Activated CD4-positive, alpha-beta T cell treated with anti-CD3 and anti-CD28 coated beads, Interleukin-10, Interleukin-2, amounts not matched to agents 100 ng/mL and 50 ng/mL, durations not matched to agents 16 hours and 8 hours (primary cell): ENCODE measurements around the gene TPST2.

Experiments used
- DNase-seq: peaks from one replicate; pipeline ENCODE4 v3.0.0-alpha.2; 2020

The TPST2 gene

DNA sequence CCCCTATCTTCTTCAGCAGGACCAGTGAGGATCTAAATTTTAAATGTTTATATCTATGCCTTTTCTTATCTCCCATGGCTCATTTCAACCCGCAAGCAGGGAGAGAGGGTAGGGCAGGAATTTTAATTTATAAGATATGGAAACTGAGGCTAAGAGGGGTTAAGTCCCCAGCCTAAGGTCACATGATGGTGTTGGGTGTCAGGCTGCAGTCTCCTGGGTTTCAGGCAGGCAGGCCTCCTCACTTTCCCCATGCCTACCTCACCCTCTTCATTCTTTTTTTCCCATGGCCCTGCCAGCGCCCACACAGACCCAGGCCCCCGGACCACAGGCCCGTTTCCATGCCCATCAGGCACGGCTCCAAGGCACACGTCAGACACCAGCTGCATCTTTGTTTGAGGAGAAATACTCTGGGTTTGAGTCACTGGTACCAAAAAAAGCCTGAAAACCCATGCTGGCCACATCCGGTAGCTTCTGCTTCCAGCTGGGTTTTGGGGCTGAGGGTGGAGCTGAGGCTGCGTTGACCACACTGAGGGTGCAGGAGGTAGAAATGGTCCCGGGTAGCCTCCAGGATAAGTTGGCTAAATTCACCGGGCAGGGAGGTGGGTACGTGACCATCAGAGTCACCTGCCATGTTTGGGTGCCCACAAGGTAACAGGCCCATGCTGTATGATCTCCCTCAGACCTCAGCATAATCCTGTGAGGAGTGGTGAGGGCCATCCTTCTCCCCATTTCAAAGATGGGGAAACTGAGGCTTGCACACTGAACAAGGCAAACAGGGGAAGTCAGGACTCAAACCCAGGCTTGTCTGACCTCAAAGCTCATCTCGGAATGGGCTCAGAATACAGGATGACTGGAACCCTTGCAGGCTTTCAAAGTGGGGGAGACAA lies 20.4 kb upstream of the TPST2 start:
- peak; percentile 84 for DNase-seq

DNA sequence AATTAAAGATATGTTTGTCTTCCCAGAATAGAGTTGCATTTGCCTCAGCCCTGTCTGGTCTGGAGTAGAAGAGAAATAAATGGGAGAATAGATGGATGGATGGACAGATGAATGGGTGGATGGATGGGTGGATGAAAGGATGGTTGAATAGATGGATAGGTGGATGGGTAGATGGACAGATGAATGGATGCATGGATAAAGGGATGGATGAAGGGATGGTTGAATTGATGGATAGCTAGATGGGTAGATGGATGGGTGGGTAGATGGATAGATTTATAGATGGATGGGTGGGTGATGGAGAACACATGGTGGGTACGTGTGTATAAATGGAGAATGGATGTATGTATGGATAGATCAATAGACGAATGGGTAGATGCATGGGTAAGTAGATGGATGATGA lies 19.4 kb upstream of the TPST2 start:
- DNase-seq, result no peak

DNA sequence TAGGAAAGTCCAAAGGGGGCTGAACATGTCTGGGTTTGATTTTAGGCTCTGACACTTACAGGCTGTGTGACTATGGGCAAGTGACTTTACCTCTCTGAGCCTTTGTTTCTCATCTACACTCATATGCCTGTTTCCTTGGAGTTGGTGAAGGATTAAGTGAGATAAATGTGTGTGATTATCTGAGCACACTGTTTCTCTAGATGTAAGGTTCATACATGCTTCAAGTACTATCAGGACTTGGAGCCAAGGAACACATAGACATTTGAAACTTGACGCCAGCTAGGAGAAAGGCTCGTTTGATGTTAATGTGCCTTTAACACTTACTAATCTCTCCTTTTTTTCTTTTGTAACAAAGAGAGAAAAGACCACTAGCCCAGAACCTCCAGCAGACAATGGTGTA lies 18.2 kb upstream of the TPST2 start:
- DNase-seq, result no peak

DNA sequence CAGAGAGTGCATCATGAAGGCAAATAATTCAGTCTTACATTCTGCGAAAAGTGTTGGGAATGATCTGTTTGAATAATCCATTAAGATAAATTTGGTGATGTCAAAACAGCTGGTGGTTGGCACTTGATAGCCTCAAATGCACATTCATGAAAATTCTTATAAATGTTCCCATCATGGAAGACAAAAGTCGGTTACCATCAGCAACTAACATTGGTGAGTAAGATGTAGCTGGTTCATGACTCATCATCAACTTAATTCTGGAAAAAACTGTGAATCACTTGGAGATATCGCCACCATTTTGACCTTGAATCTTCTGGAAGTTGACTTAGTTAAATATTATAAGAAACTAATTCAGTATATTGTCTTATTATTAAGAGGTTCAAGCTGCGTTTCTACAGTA lies 16.7 kb upstream of the TPST2 start:
- no peak for DNase-seq

DNA sequence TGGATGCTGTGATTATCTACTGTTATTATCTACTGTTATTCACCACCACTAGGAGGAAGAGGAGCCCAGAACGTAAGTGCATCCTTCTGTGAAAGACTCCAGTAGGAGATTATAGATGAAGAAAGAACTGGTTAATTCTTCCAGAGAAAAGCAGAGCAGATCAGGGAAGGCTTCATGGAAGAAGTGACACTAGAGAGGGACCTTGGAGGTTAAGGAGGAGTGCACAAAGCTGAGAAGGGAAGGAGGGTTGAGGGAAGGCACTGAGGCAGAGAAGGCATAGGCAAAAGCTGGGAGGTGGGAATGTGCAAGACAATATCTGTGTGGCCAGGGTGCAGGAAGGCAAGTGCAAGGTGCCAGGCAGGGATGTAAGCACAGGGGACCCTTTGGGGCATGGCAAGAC lies 14.4 kb upstream of the TPST2 start:
- no peak for DNase-seq

DNA sequence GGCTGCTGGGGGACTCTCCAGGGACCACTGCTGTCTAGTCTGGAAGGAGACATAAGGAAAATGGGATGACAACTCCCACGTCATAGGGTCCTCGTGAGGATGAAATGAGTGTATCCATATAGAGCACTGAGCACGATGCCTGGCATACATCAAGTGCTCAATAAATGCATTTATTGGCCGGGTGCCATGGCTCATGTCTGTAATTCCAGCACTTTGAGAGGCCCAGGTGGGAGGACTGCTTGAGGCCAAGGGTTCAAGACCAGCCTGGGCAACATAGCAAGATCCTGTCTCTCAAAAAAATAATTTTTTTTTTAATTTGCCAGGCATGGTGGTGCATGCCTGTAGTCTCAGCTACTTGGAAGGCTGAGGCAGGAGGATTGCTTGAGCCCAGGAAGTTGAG lies 12.2 kb upstream of the TPST2 start:
- no peak for DNase-seq

GRCh38 chr22:26601726-26602125 lies 11.8 kb upstream of the TPST2 start:
- no peak for DNase-seq

GRCh38 chr22:26599505-26599904 lies 9.6 kb upstream of the TPST2 start:
- no peak for DNase-seq

GRCh38 chr22:26597480-26597879 lies 7.5 kb upstream of the TPST2 start:
- no peak for DNase-seq

GRCh38 chr22:26597026-26597425 lies 7.1 kb upstream of the TPST2 start:
- no peak for DNase-seq

GRCh38 chr22:26593763-26594162 lies 3.8 kb upstream of the TPST2 start:
- DNase-seq, result no peak

- DNase-seq, result peak; percentile 79
Measured at GRCh38 chr22:26592421-26592891, 2.5 kb upstream of the TPST2 start.

DNA sequence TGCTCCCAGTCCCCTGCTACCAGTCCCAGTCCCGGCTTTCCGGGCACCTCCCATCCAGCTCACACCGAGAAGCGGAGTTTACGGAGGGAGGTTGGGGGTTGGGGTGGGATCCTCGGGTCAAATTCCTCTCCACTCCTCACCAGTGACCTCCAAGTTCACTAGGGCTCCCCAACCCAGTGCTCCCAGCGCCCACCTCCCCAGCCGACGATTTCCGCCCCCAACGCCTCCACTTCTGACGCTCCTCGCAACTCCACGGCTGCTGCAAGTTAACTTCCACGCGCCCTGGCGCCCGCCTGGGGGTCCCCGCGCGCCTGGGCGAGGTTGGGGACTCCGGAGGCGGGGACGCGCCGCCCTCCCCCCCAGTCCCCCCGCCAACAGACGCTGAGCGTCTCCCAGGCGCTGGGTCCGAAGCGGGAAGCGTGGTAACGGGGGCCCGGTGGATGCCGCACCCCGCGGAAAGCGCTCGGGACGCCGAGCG lies 526 bp downstream of the TPST2 start:
- peak; percentile 21 for DNase-seq

DNA sequence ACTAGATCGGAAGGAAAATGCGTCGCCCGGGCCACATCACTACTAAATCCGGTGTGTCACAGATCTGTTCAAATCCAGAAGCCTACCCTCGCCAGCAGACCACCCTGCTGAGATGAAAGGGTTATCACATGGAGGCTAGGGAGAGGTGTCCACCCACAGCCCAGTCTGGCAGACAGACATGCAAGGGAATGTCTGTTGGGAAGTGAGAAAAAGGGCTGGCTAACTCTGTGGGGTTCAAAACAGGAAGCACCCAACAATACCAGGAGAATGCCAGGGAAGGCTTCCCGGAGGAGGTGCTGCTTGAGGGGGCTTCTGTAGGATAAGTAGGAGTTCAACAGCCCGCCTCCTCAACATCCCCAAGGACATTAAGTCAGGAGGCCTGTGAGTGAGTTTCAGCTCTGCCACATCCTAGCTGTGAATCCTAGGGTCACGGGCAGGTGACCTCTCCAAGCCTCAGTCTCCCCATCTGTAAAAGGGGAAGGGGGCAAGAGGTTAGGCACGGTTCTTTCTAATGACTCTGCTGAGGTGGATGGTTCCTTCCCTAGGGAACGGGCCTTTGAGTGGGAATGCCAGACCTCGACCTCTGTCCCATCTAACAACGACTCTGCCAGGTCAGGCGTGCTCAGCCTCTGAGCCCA lies 1.1 kb downstream of the TPST2 start:
- no peak for DNase-seq

GRCh38 chr22:26587991-26588613 lies 1.8 kb downstream of the TPST2 start:
- no peak for DNase-seq

GRCh38 chr22:26586556-26587325 lies 3.2 kb downstream of the TPST2 start:
- DNase-seq, result no peak

DNA sequence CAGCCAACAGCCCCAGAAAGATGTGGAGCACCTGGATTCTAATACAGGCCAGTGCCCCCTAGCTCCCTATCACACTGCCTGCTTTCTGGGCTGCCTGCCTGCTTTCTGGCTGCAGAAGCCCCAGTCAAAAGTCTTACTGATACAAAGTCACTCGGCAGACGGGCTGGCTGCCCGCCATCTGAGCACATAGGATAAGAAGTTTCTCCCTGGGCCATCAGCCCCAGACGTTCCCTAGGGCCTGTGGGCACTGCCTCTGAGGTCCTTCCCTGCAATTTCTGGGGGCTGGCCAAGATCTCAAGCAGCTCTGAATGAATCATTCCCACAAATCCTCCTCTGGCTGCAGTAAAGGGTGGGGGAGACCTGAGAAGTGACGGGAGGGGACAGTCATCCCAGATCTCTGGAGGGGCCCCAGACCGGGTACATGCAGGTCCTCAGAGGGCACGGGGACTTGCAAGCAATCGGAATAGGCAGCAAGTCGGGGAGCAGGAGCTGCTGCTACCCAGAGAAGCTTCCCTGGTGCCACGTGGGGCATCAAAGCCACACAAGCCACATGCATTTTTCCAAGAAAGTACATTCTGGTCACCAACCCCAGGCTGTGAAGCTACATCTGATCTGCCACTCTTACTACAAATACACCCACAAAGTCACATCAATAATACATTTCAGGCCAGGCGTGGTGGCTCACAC lies 4.7 kb downstream of the TPST2 start:
- no peak for DNase-seq

GRCh38 chr22:26584010-26584409 lies 5.9 kb downstream of the TPST2 start:
- DNase-seq, result no peak

GRCh38 chr22:26581633-26582168 lies 8.2 kb downstream of the TPST2 start:
- no peak for DNase-seq

DNA sequence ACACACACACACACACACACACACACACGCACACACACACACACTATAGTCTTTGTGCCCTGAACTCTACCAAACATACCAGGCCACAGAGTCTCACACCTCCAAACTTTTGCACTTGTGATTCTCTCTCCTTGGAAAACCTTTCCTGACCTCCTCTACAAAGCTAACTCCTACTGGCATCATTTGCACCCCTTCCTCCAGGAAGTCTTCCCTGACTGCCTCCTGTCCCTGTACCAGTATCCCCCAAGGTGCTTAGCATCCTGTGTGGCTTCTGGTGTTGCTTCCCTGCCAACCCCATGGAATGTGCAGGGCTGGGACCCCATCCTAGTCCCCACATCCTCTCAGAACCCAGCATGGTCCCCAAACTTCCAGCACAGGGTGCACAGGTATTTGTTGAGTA lies 8.9 kb downstream of the TPST2 start:
- DNase-seq, result no peak

- no peak for DNase-seq
Measured at GRCh38 chr22:26580240-26580962, 9.5 kb downstream of the TPST2 start.
